Ishikawa (cell line): ENCODE measurements around the gene SOS1.

Source experiments
- CEBPB ChIP-seq: IDR thresholded peaks from 2 replicates; pipeline ENCODE4 v1.6.1; 2012
- CREB1 ChIP-seq: IDR thresholded peaks from 2 replicates; pipeline ENCODE4 v1.6.1; 2012; ENCODE audit warnings: low read depth
- EGR1 ChIP-seq: IDR thresholded peaks from 2 replicates; pipeline ENCODE4 v1.6.1; 2012
- EP300 ChIP-seq: IDR thresholded peaks from 2 replicates; pipeline ENCODE4 v1.6.1; 2012; ENCODE audit warnings: borderline replicate concordance
- FOXM1 ChIP-seq: IDR thresholded peaks from 2 replicates; pipeline ENCODE4 v1.6.1; 2012; ENCODE audit warnings: low read depth, borderline replicate concordance
- MAX ChIP-seq: IDR thresholded peaks from 2 replicates; pipeline ENCODE4 v1.6.1; 2012
- NFIC ChIP-seq: IDR thresholded peaks from 2 replicates; pipeline ENCODE4 v1.6.1; 2012
- RAD21 ChIP-seq: IDR thresholded peaks from 2 replicates; pipeline ENCODE4 v1.6.1; 2012; ENCODE audit warnings: low read depth
- REST ChIP-seq: IDR thresholded peaks from 2 replicates; pipeline ENCODE4 v1.6.1; 2012; ENCODE audit warnings: low read depth, mild to moderate bottlenecking
- TAF1 ChIP-seq: IDR thresholded peaks from 2 replicates; pipeline ENCODE4 v1.6.1; 2012; ENCODE audit warnings: low read depth, mild to moderate bottlenecking
- TCF12 ChIP-seq: IDR thresholded peaks from 2 replicates; pipeline ENCODE4 v1.6.1; 2012; ENCODE audit warnings: low read depth
- TEAD4 ChIP-seq: IDR thresholded peaks from 2 replicates; pipeline ENCODE4 v1.6.1; 2012
- USF1 ChIP-seq: IDR thresholded peaks from 2 replicates; pipeline ENCODE4 v1.6.1; 2012
- YY1 ChIP-seq: IDR thresholded peaks from 2 replicates; pipeline ENCODE4 v1.6.1; 2012; ENCODE audit warnings: low read depth
- ZBTB7A ChIP-seq: IDR thresholded peaks from 2 replicates; pipeline ENCODE4 v1.6.1; 2012; ENCODE audit warnings: low read depth

Gene SOS1

GRCh38 chr2:39156846-39157245, 36.0 kb upstream of the SOS1 start:
- TF ChIP-seq ZBTB7A (no peak), RAD21 (no peak), CEBPB (no peak), YY1 (no peak), TCF12 (no peak), EP300 (no peak), EGR1 (no peak)

- TF ChIP-seq EP300 (no peak), MAX (no peak), RAD21 (no peak), CEBPB (no peak), TCF12 (no peak), EGR1 (no peak), ZBTB7A (no peak), TAF1 (no peak), FOXM1 (no peak), REST (no peak), CREB1 (no peak), YY1 (no peak), USF1 (no peak), TEAD4 (no peak)
These were observed 35.3 kb upstream of the SOS1 start for GRCh38 chr2:39156107-39156506.

- TF ChIP-seq TEAD4, result no peak
- no peak for TF ChIP-seq TAF1
- TF ChIP-seq EGR1, result no peak
- no peak for TF ChIP-seq USF1
- TF ChIP-seq CEBPB, result no peak
- TF ChIP-seq FOXM1, result no peak
- TF ChIP-seq RAD21, result no peak
These were observed 34.1 kb upstream of the SOS1 start for GRCh38 chr2:39154944-39155343.

- TF ChIP-seq TEAD4 (no peak), YY1 (no peak), EP300 (no peak), NFIC (no peak), EGR1 (no peak), FOXM1 (no peak), RAD21 (no peak), ZBTB7A (no peak), MAX (no peak), CREB1 (no peak), TCF12 (no peak), REST (no peak)
These were observed 32.5 kb upstream of the SOS1 start for GRCh38 chr2:39153312-39153711.

- no peak for TF ChIP-seq NFIC
- TF ChIP-seq MAX, result no peak
- no peak for TF ChIP-seq FOXM1
- TF ChIP-seq ZBTB7A, result no peak
- no peak for TF ChIP-seq CEBPB
These were observed 31.7 kb upstream of the SOS1 start for GRCh38 chr2:39152504-39152903.

GRCh38 chr2:39150890-39151497, 30.1 kb upstream of the SOS1 start:
- TF ChIP-seq YY1 (no peak), CEBPB (no peak), FOXM1 (no peak), TAF1 (no peak)

GRCh38 chr2:39150102-39150562, 29.3 kb upstream of the SOS1 start:
- TF ChIP-seq YY1 (no peak), REST (no peak), TEAD4 (no peak)
